Middle frontal gyrus (tissue), 1 donor: ENCODE measurements around the gene TUG1.

ENCODE experiments used
- DNase-seq: peaks from one replicate; pipeline ENCODE4 v3.0.0-alpha.2; 2015; ENCODE audit warnings: low spot score; ENCODE audit errors: extremely low spot score

The TUG1 gene

GRCh38 chr22:30998329-30998728 is 29.3 kb downstream of the TUG1 start:
- no peak for DNase-seq

- DNase-seq = no peak
Observed at GRCh38 chr22:31001124-31001770, 32.2 kb downstream of the TUG1 start.

GRCh38 chr22:31005535-31005934 is 36.5 kb downstream of the TUG1 start:
- no peak for DNase-seq

- DNase-seq = no peak
Observed at GRCh38 chr22:31019191-31019930, 50.3 kb downstream of the TUG1 start.

GRCh38 chr22:31020334-31020733 is 51.3 kb downstream of the TUG1 start:
- no peak for DNase-seq

GRCh38 chr22:31022516-31022915 is 53.5 kb downstream of the TUG1 start:
- no peak for DNase-seq
